Endothelial cell of umbilical vein (primary cell): Measurements from ENCODE around the gene OCA2. TPM values are rescaled to one million over a fixed set of nuclear protein-coding genes. Genes with fewer than 3 reads are reported as not detected.

Source experiments
- BruUV-seq: library from RNA; stranded (reverse); fragments of 400-500 nt; replicated peaks from 2 replicates; lab custom pipeline; 2021; lab: Mats Ljungman, UMichigan
- CTCF ChIA-PET: fragments of 300-600, 350-600 bp; sonication (Branson Sonifier 250); formaldehyde crosslinking; loops from one replicate; lab custom pipeline; 2021; ENCODE audit warnings: antibody characterized with exemption, inconsistent platforms; lab: Charles Lee
- POLR2A ChIA-PET: fragments of 300-600, 350-600 bp; sonication (Branson Sonifier 250); formaldehyde crosslinking; loops from one replicate; lab custom pipeline; 2021; ENCODE audit warnings: antibody characterized with exemption, inconsistent platforms; lab: Charles Lee
- DNase-seq: peaks from one replicate; pipeline ENCODE4 v3.0.0-alpha.2; 2011; ENCODE audit warnings: low read depth, low spot score
- FAIRE-seq: peaks from 2 replicates; lab custom pipeline; 2011; peaks lifted over from hg19 to GRCh38; lab: Jason Lieb, UNC
- H2AFZ ChIP-seq: 2 replicates; pipeline ENCODE4 v1.6.0; 2012; ENCODE audit warnings: low read depth, low read length, control low read depth, inconsistent platforms
- H3K27ac ChIP-seq: 2 replicates; pipeline ENCODE4 v1.5.1; 2011; ENCODE audit warnings: low read depth, mild to moderate bottlenecking, control low read depth, low read length, moderate library complexity; ENCODE audit not compliant: insufficient read depth
- H3K27me3 ChIP-seq, 2 experiments: 2 replicates each; pipeline versions ENCODE4 v1.6.0 to v1.6.1; 2011; ENCODE audit warnings: low read length in 2 of 2, mixed read lengths in 1 of 2; ENCODE audit not compliant: control insufficient read depth in 2 of 2, insufficient read depth in 2 of 2
- H3K36me3 ChIP-seq, 2 experiments: 2 replicates in 1 of 2; 3 replicates in 1 of 2; pipeline ENCODE4 v1.5.1; 2011; ENCODE audit warnings: low read length in 2 of 2, mild to moderate bottlenecking in 1 of 2, moderate library complexity in 1 of 2; ENCODE audit not compliant: control insufficient read depth in 2 of 2, insufficient read depth in 2 of 2; ENCODE audit errors: extremely low read depth in 1 of 2
- H3K4me1 ChIP-seq: 3 replicates; pipeline ENCODE4 v1.5.1; 2011; ENCODE audit warnings: mild to moderate bottlenecking, low read length; ENCODE audit not compliant: control insufficient read depth, insufficient read depth; ENCODE audit errors: extremely low read depth
- H3K4me2 ChIP-seq: 2 replicates; pipeline ENCODE4 v1.6.1; 2011; ENCODE audit warnings: low read length, control low read depth, mixed read lengths; ENCODE audit not compliant: insufficient read depth
- H3K4me3 ChIP-seq, 3 experiments: fragments of 200-600 bp in 1 of 3; sonication (generic), shearing (Covaris generic) in 1 of 3; replicated peaks in 1 of 3; 2 replicates each; pipeline ENCODE4 v1.5.1; 2011 to 2016; ENCODE audit warnings: control low read depth in 3 of 3, low read length in 3 of 3, mild to moderate bottlenecking in 2 of 3, inconsistent platforms in 1 of 3, low read depth in 1 of 3, moderate library complexity in 1 of 3; ENCODE audit not compliant: insufficient read depth in 1 of 3
- H3K79me2 ChIP-seq: 2 replicates; pipeline ENCODE4 v1.6.0; 2012; ENCODE audit warnings: low read length, inconsistent platforms; ENCODE audit not compliant: control insufficient read depth, insufficient read depth
- H3K9ac ChIP-seq: replicated peaks from 2 replicates; pipeline ENCODE3; 2011; ENCODE audit warnings: low read length, control low read depth; ENCODE audit not compliant: insufficient read depth; ENCODE audit errors: extremely low read depth
- H3K9me1 ChIP-seq: replicated peaks from 3 replicates; pipeline ENCODE4 v1.6.0; 2011; ENCODE audit warnings: mild to moderate bottlenecking, low read length; ENCODE audit not compliant: control insufficient read depth, insufficient read depth; ENCODE audit errors: extremely low read depth
- H3K9me3 ChIP-seq: replicated peaks from 2 replicates; pipeline ENCODE4 v1.5.1; 2012; ENCODE audit warnings: low read length, inconsistent platforms; ENCODE audit not compliant: control insufficient read depth, insufficient read depth
- H4K20me1 ChIP-seq: replicated peaks from 2 replicates; pipeline ENCODE3; 2011; ENCODE audit warnings: mild to moderate bottlenecking, low read length; ENCODE audit not compliant: control insufficient read depth, insufficient read depth; ENCODE audit errors: extremely low read depth
- EZH2 ChIP-seq: IDR thresholded peaks from 2 replicates; pipeline ENCODE4 v1.6.1; 2012; ENCODE audit warnings: borderline replicate concordance, low read depth, mild to moderate bottlenecking, moderate library complexity, low read length, inconsistent platforms; ENCODE audit not compliant: severe bottlenecking
- FOS ChIP-seq: IDR thresholded peaks from 2 replicates; pipeline ENCODE4 v1.6.1; 2011; ENCODE audit warnings: mild to moderate bottlenecking, low read length, moderate library complexity, borderline replicate concordance; ENCODE audit not compliant: insufficient read depth
- GATA2 ChIP-seq: IDR thresholded peaks from 2 replicates; pipeline ENCODE4 v1.7.0; 2011; ENCODE audit warnings: low read depth, mild to moderate bottlenecking, moderate library complexity, mixed read lengths, low read length; ENCODE audit not compliant: insufficient read length, insufficient read depth
- JUN ChIP-seq: IDR thresholded peaks from 2 replicates; pipeline ENCODE4 v1.6.1; 2011; ENCODE audit warnings: borderline replicate concordance, low read depth; ENCODE audit not compliant: insufficient read length, insufficient read depth
- MYC ChIP-seq: IDR thresholded peaks from one replicate; pipeline ENCODE4 v1.6.1; 2011; ENCODE audit warnings: mild to moderate bottlenecking, low read depth, low read length
- POLR2A ChIP-seq: IDR thresholded peaks from 2 replicates; pipeline ENCODE4 v1.6.1; 2012; ENCODE audit warnings: low read depth, mild to moderate bottlenecking, control low read depth, low read length
- POLR2AphosphoS5 ChIP-seq: IDR thresholded peaks from 2 replicates; pipeline ENCODE4 v1.6.1; 2012; ENCODE audit warnings: low read depth, mild to moderate bottlenecking, control low read depth, low read length, moderate library complexity; ENCODE audit not compliant: insufficient read depth
- dilution Hi-C: fragments of 300-500 bp; cut with MboI; formaldehyde crosslinking; loops from one replicate; pipeline ENCODE4 v1.15.0; 2019; ENCODE audit warnings: low sequenced_read_pairs; ENCODE audit not compliant: extremely low pct_ligation_motif_present
- intact Hi-C: fragments of 100-400 bp; cut with micrococcal nuclease; formaldehyde crosslinking; loops from one replicate; pipeline ENCODE4 v1.10.0; 2022
- polyA plus RNA-seq, 4 experiments: library from polyadenylated mRNA; depleted of rRNA in 3 of 4; stranded (reverse) in 3 of 4; unstranded in 1 of 4; fragments of >200 nt; gene quantifications; 2 replicates each; pipeline versions ENCODE4 v1.2.1 to v1.2.3, GENCODE V29; 2011 to 2012; ENCODE audit warnings: missing spikeins in 1 of 4
- total RNA-seq: library from RNA; stranded (reverse); gene quantifications from 2 replicates; pipeline ENCODE4 v1.2.3, GENCODE V29; 2021
- TF ChIP-seq, protein P1 (sequence below): IDR thresholded peaks from 2 replicates; pipeline ENCODE4 v1.6.1; 2011; ENCODE audit not compliant: insufficient read depth, insufficient read length
- TF ChIP-seq, protein P2 (sequence below), 2 donors: IDR thresholded peaks; 1 replicate in 1 of 2; 2 replicates in 1 of 2; pipeline ENCODE4 v1.5.1; 2011; ENCODE audit warnings: low read length in 2 of 2, mild to moderate bottlenecking in 2 of 2, moderate library complexity in 2 of 2, control low read depth in 1 of 2, inconsistent platforms in 1 of 2, low read depth in 1 of 2; ENCODE audit not compliant: insufficient read depth in 1 of 2; ENCODE audit errors: extremely low read depth in 1 of 2

Gene OCA2
- total and polyA plus RNA-seq, 2 donors (not counting 3 experiments of a cell fraction or from before 2014, with no cell fraction given), result not detected

DNA sequence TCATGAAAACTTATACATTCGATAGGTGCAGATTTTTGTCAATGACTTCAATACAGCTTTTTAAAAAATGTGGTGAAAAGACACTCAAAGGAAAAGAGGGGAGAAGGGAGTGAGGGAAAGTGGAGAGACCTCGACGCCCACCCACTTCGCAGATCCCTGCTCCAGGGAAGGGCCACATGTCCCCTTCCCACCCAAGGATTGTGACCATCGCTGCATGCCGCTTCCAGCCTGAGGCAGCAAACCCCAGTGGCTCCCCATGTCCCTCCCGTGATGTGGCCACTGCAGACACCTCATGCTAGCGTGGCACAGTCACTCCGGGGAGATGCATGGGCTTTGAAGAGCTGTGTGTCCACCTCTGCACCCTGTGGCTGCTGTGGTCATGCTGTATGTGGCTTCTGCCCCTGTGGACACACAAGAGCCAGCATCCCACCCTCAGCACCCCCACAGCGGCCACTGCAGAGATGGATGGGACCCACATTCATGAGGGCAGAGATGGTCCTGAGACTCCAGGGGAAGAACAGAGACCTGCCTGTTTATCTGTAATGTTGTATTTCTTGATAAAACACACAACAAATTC, 230.2 kb downstream of the OCA2 start:
- Histone ChIP-seq H3K36me3 (no peaks in the 10 kb centered on the region), H2AFZ (no peak overlapping the region), H3K4me3 (no peak overlapping the region), H3K79me2 (no peaks in the 10 kb centered on the region), H3K9me1 (no peaks in the 10 kb centered on the region), H3K27ac (no peak overlapping the region), H3K27me3 (no peaks in the 10 kb centered on the region), H3K9me3 (peaks cover 14% of the 10 kb centered on the region), H4K20me1 (no peaks in the 10 kb centered on the region), H3K4me2 (no peak overlapping the region), H3K4me1 (no peaks in the 10 kb centered on the region), H3K9ac (no peak overlapping the region)
- no TSS peak for BruUV-seq
- intact Hi-C loops, result no loop called here
- ChIA-PET POLR2A (no interaction called here), CTCF (no interaction called here)
- DNase-seq, result no peak
- TF ChIP-seq POLR2A (no peak), FOS (no peak), POLR2AphosphoS5 (no peak), JUN (no peak), EZH2 (no peak), GATA2 (no peak), MYC (no peak)
- TF ChIP-seq, protein P1, sequence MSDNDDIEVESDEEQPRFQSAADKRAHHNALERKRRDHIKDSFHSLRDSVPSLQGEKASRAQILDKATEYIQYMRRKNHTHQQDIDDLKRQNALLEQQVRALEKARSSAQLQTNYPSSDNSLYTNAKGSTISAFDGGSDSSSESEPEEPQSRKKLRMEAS, result no peak
- TF ChIP-seq, protein P2, sequence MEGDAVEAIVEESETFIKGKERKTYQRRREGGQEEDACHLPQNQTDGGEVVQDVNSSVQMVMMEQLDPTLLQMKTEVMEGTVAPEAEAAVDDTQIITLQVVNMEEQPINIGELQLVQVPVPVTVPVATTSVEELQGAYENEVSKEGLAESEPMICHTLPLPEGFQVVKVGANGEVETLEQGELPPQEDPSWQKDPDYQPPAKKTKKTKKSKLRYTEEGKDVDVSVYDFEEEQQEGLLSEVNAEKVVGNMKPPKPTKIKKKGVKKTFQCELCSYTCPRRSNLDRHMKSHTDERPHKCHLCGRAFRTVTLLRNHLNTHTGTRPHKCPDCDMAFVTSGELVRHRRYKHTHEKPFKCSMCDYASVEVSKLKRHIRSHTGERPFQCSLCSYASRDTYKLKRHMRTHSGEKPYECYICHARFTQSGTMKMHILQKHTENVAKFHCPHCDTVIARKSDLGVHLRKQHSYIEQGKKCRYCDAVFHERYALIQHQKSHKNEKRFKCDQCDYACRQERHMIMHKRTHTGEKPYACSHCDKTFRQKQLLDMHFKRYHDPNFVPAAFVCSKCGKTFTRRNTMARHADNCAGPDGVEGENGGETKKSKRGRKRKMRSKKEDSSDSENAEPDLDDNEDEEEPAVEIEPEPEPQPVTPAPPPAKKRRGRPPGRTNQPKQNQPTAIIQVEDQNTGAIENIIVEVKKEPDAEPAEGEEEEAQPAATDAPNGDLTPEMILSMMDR (IDR thresholded peaks at IDR 0.05; ENCODE audit: extremely low read depth in 1 of 2, insufficient read depth in 1 of 2, low read depth in 1 of 2, low read length in 2 of 2), result no peak
- dilution Hi-C loops, result no loop called here
- no peak for FAIRE-seq
